IMR-90 (cell line): ENCODE results near the gene TRIAP1. TPM values are rescaled to one million over a fixed set of nuclear protein-coding genes. Genes with fewer than 3 reads are reported as not detected.

Experiments used
- ATAC-seq: fragments of 200-7000 bp; cut with Tn5 transposase; 2 replicates; pipeline ENCODE4 v1.9.1; 2020; ENCODE audit warnings: low read depth, mild to moderate bottlenecking, moderate library complexity
- BruUV-seq: library from RNA; stranded (reverse); fragments of 400-500 nt; replicated peaks from 2 replicates; lab custom pipeline; 2021; lab: Mats Ljungman, UMichigan
- CTCF ChIA-PET: fragments of 300-600 bp; formaldehyde crosslinking; extraction: SDS; loops from one replicate; lab custom pipeline; 2021; ENCODE audit warnings: antibody characterized with exemption; lab: Yijun Ruan, JAX
- POLR2A ChIA-PET: fragments of 300-600 bp; sonication (Branson Sonifier 250); formaldehyde crosslinking; loops from one replicate; lab custom pipeline; 2022; ENCODE audit warnings: antibody characterized with exemption; ENCODE audit not compliant: unreplicated experiment; lab: Charles Lee
- DNase-seq: peaks from one replicate; pipeline ENCODE4 v3.0.0; 2013
- H2AFZ ChIP-seq: replicated peaks from 2 replicates; pipeline ENCODE3; 2013; ENCODE audit warnings: low read length, mild to moderate bottlenecking; ENCODE audit not compliant: poor library complexity
- H2AK5ac ChIP-seq: 2 replicates; pipeline ENCODE4 v1.6.1; 2013; ENCODE audit warnings: low read depth, low read length, inconsistent platforms
- H2AK9ac ChIP-seq: replicated peaks from 2 replicates; pipeline ENCODE3; 2013; ENCODE audit warnings: mild to moderate bottlenecking, low read depth, low read length, moderate library complexity; ENCODE audit not compliant: poor library complexity
- H2BK120ac ChIP-seq: 2 replicates; pipeline ENCODE4 v1.6.1; 2013; ENCODE audit warnings: low read depth, low read length, inconsistent platforms
- H2BK15ac ChIP-seq: 3 replicates; pipeline ENCODE4 v1.6.1; 2013; ENCODE audit warnings: low read depth, low read length, inconsistent platforms
- H2BK20ac ChIP-seq: 2 replicates; pipeline ENCODE4 v1.6.1; 2013; ENCODE audit warnings: low read depth, mild to moderate bottlenecking, inconsistent platforms, low read length, moderate library complexity
- H2BK5ac ChIP-seq: 2 replicates; pipeline ENCODE4 v1.6.1; 2013; ENCODE audit warnings: mild to moderate bottlenecking, low read depth, low read length, inconsistent platforms; ENCODE audit not compliant: poor library complexity, severe bottlenecking
- H3K14ac ChIP-seq: replicated peaks from 2 replicates; pipeline ENCODE4 v1.6.1; 2013; ENCODE audit warnings: low read depth, low read length, inconsistent platforms
- H3K18ac ChIP-seq: 2 replicates; pipeline ENCODE4 v1.6.1; 2013; ENCODE audit warnings: low read depth, low read length, control low read depth
- H3K23ac ChIP-seq: 2 replicates; pipeline ENCODE4 v1.6.1; 2013; ENCODE audit warnings: low read depth, low read length, inconsistent platforms
- H3K27ac ChIP-seq: 2 replicates; pipeline ENCODE4 v1.5.1; 2013; ENCODE audit warnings: mild to moderate bottlenecking, control low read depth, low read length; ENCODE audit not compliant: insufficient read depth
- H3K27me3 ChIP-seq: 2 replicates; pipeline ENCODE4 v1.6.1; 2013; ENCODE audit warnings: low read length; ENCODE audit not compliant: control insufficient read depth, insufficient read depth
- H3K36me3 ChIP-seq: 2 replicates; pipeline ENCODE4 v1.6.1; 2013; ENCODE audit warnings: low read length, mixed read lengths; ENCODE audit not compliant: control insufficient read depth, insufficient read depth
- H3K4ac ChIP-seq: 2 replicates; pipeline ENCODE4 v1.6.1; 2013; ENCODE audit warnings: low read depth, low read length, inconsistent platforms
- H3K4me1 ChIP-seq: 2 replicates; pipeline ENCODE4 v1.6.1; 2013; ENCODE audit warnings: low read length, mixed read lengths; ENCODE audit not compliant: control insufficient read depth, insufficient read depth
- H3K4me2 ChIP-seq: 2 replicates; pipeline ENCODE4 v1.6.1; 2013; ENCODE audit warnings: low read depth, mild to moderate bottlenecking, control low read depth, low read length, moderate library complexity
- H3K4me3 ChIP-seq: 2 replicates; pipeline ENCODE4 v1.5.1; 2013; ENCODE audit warnings: low read depth, mild to moderate bottlenecking, control low read depth, low read length, moderate library complexity; ENCODE audit not compliant: insufficient read depth
- H3K56ac ChIP-seq: 2 replicates; pipeline ENCODE4 v1.6.1; 2013; ENCODE audit warnings: low read length, inconsistent platforms; ENCODE audit not compliant: insufficient read depth; ENCODE audit errors: extremely low read depth
- H3K79me1 ChIP-seq, 2 experiments: 2 replicates each; pipeline ENCODE4 v1.6.1; 2013; ENCODE audit warnings: low read length in 2 of 2, inconsistent platforms in 1 of 2, low read depth in 1 of 2
- H3K9ac ChIP-seq: 2 replicates; pipeline ENCODE4 v1.6.1; 2013; ENCODE audit warnings: low read depth, low read length, control low read depth
- H3K9me1 ChIP-seq: 2 replicates; pipeline ENCODE4 v1.6.1; 2013; ENCODE audit warnings: low read length, inconsistent platforms; ENCODE audit not compliant: insufficient read depth
- H3K9me3 ChIP-seq: 2 replicates; pipeline ENCODE4 v1.6.1; 2013; ENCODE audit warnings: low read length; ENCODE audit not compliant: control insufficient read depth, insufficient read depth
- H4K20me1 ChIP-seq: 2 replicates; pipeline ENCODE4 v1.6.1; 2013; ENCODE audit warnings: low read length, inconsistent platforms; ENCODE audit not compliant: insufficient read depth
- H4K5ac ChIP-seq: 2 replicates; pipeline ENCODE4 v1.6.1; 2013; ENCODE audit warnings: mild to moderate bottlenecking, low read depth, low read length, control low read depth
- H4K8ac ChIP-seq, 2 experiments: 2 replicates each; pipeline ENCODE4 v1.6.1; 2013; ENCODE audit warnings: low read depth in 2 of 2, low read length in 2 of 2, control low read depth in 1 of 2, inconsistent platforms in 1 of 2
- H4K91ac ChIP-seq: 2 replicates; pipeline ENCODE4 v1.6.1; 2013; ENCODE audit warnings: low read depth, low read length, inconsistent platforms; ENCODE audit not compliant: insufficient read depth
- CHD1 ChIP-seq: IDR thresholded peaks from 2 replicates; pipeline ENCODE4 v1.6.1; 2012; ENCODE audit warnings: low read depth, low read length, improper control_type of control experiment
- FOS ChIP-seq: fragments of 150-350 bp; IDR thresholded peaks from 2 replicates; pipeline ENCODE4 v1.6.1; 2016; ENCODE audit warnings: low read depth, low read length
- MAZ ChIP-seq: IDR thresholded peaks from 2 replicates; pipeline ENCODE4 v1.6.1; 2012; ENCODE audit warnings: low read depth, mild to moderate bottlenecking, low read length, improper control_type of control experiment, moderate library complexity, borderline replicate concordance
- MXI1 ChIP-seq: IDR thresholded peaks from 2 replicates; pipeline ENCODE4 v1.6.1; 2012; ENCODE audit warnings: low read depth, mild to moderate bottlenecking, low read length, moderate library complexity, borderline replicate concordance
- NFE2L2 ChIP-seq: fragments of 150-350 bp; IDR thresholded peaks from 2 replicates; pipeline ENCODE4 v1.6.1; 2016; ENCODE audit warnings: low read depth, mild to moderate bottlenecking, low read length
- POLR2A ChIP-seq: IDR thresholded peaks from 2 replicates; pipeline ENCODE4 v1.6.1; 2012; ENCODE audit warnings: mild to moderate bottlenecking, low read depth, low read length
- RAD21 ChIP-seq: IDR thresholded peaks from 2 replicates; pipeline ENCODE4 v1.6.1; 2012; ENCODE audit warnings: low read length, improper control_type of control experiment
- RFX5 ChIP-seq: IDR thresholded peaks from 2 replicates; pipeline ENCODE4 v1.8.0; 2012; ENCODE audit warnings: low read depth, mild to moderate bottlenecking, low read length, moderate library complexity
- SMC3 ChIP-seq: fragments of 150-350 bp; IDR thresholded peaks from 2 replicates; pipeline ENCODE4 v1.6.1; 2016; ENCODE audit warnings: low read depth, mild to moderate bottlenecking, antibody characterized with exemption, low read length, moderate library complexity
- USF2 ChIP-seq: fragments of 150-350 bp; IDR thresholded peaks from 2 replicates; pipeline ENCODE4 v1.6.1; 2017; ENCODE audit warnings: mild to moderate bottlenecking, antibody characterized with exemption, low read length, low read depth
- WGBS, 2 experiments: methylation state at CpG; one replicate each; pipeline versions ENCODE4 v1.1.5 to v1.1.7; 2013; ENCODE audit warnings: missing lambda C conversion rate in 2 of 2; ENCODE audit not compliant: insufficient read length in 1 of 2; ENCODE audit errors: extremely low coverage in 2 of 2; 5-methylcytosine and 5-hydroxymethylcytosine counted together
- dilution Hi-C: fragments of 300-500 bp; cut with HindIII; formaldehyde crosslinking; loops from one replicate; pipeline ENCODE4 v1.14.3; 2018; ENCODE audit warnings: low sequenced_read_pairs; ENCODE audit not compliant: unreplicated experiment
- in situ Hi-C: fragments of 300-500 bp; cut with MboI; formaldehyde crosslinking; loops from 3 replicates; pipeline ENCODE4 v1.14.3; 2019; ENCODE audit warnings: low sequenced_read_pairs, inconsistent platforms, mixed read lengths
- intact Hi-C: fragments of 100-400 bp; cut with micrococcal nuclease; formaldehyde crosslinking; loops from 2 replicates; pipeline ENCODE4 v1.10.0; 2022
- polyA plus RNA-seq, 3 experiments: library from polyadenylated mRNA; depleted of rRNA; stranded (reverse); fragments of >200 nt; gene quantifications; 2 replicates each; pipeline ENCODE4 v1.2.3, GENCODE V29; 2012; ENCODE audit warnings: low replicate concordance in 1 of 3
- total RNA-seq: library from RNA; depleted of rRNA; stranded (reverse); fragments of >200 nt; gene quantifications from 2 replicates; pipeline ENCODE4 v1.2.3, GENCODE V29; 2012

TRIAP1 gene
- total and polyA plus RNA-seq, 2 of the 4 experiments (the other 2 are of a cell fraction): 19.2 to 32.3 TPM

GRCh38 chr12:120402217-120402616, 44.0 kb downstream of the TRIAP1 start:
- Histone ChIP-seq H3K4me1 (no peaks in the 10 kb centered on the region), H2AK9ac (no peak overlapping the region), H4K5ac (no peak overlapping the region), H2AK5ac (no peak overlapping the region), H3K4me2 (no peak overlapping the region), H3K27ac (no peak overlapping the region), H2AFZ (peak overlapping the region; percentile 58), H3K36me3 (no peaks in the 10 kb centered on the region), H4K20me1 (no peaks in the 10 kb centered on the region), H3K79me1 (no peaks in the 10 kb centered on the region), H2BK20ac (no peak overlapping the region), H3K4ac (no peak overlapping the region), H2BK15ac (no peak overlapping the region), H3K9me1 (no peaks in the 10 kb centered on the region), H3K4me3 (no peak overlapping the region), H3K18ac (no peak overlapping the region), H3K14ac (no peak overlapping the region), H4K8ac (no peak overlapping the region), H4K91ac (no peak overlapping the region), H2BK5ac (no peak overlapping the region), H3K23ac (no peak overlapping the region), H3K9me3 (peaks cover 6% of the 10 kb centered on the region; the same call in 1 of the 2 replicates), H2BK120ac (no peak overlapping the region), H3K56ac (no peak overlapping the region), H3K9ac (no peak overlapping the region), H3K27me3 (peaks cover 23% of the 10 kb centered on the region)
- POLR2A ChIA-PET: no interaction called here
- in situ Hi-C loops: no loop called here
- dilution Hi-C loops: no loop called here
- TF ChIP-seq SMC3: no peak
- no peak for TF ChIP-seq POLR2A
- TF ChIP-seq NFE2L2: no peak
- no peak for TF ChIP-seq USF2
- TF ChIP-seq CHD1: no peak
- no peak for TF ChIP-seq RAD21
- no peak for TF ChIP-seq FOS
- no peak for TF ChIP-seq RFX5
- no peak for TF ChIP-seq MAZ
- no peak for TF ChIP-seq MXI1
- DNase-seq (no peak), ATAC-seq (0 out of 2 replicates have a peak, but pooled peaks have one; percentile 35)
- no TSS peak for BruUV-seq
- CTCF ChIA-PET: no interaction called here
- WGBS, 2 experiments: 17% methylated on average over 1 of the region's 13 CpGs; no CpG with 5 or more reads in 1 of the 2 experiments
- intact Hi-C loops: no loop called here
